ENCODE measurements around the gene PRC1.

PRC1 gene

GRCh38 chr15:90953947-90954711, 40.2 kb downstream of the PRC1 start:
- no peak for DNase-seq

GRCh38 chr15:90952901-90953677, 41.2 kb downstream of the PRC1 start:
- DNase-seq: no peak

- no peak for DNase-seq
These were observed 43.7 kb downstream of the PRC1 start for GRCh38 chr15:90950676-90951075.

GRCh38 chr15:90949979-90950675, 44.2 kb downstream of the PRC1 start:
- DNase-seq: no peak

GRCh38 chr15:90948506-90948905, 45.8 kb downstream of the PRC1 start:
- no peak for DNase-seq

GRCh38 chr15:90947577-90948357, 46.6 kb downstream of the PRC1 start:
- no peak for DNase-seq

- no peak for DNase-seq
These were observed 47.3 kb downstream of the PRC1 start for GRCh38 chr15:90946941-90947576.

- no peak for DNase-seq
These were observed 47.8 kb downstream of the PRC1 start for GRCh38 chr15:90946538-90946937.

GRCh38 chr15:90945091-90945490, 49.2 kb downstream of the PRC1 start:
- no peak for DNase-seq

GRCh38 chr15:90942354-90943120, 51.8 kb downstream of the PRC1 start:
- no peak for DNase-seq

- DNase-seq: no peak
These were observed 53.3 kb downstream of the PRC1 start for GRCh38 chr15:90941038-90941437.

- DNase-seq: no peak
These were observed 54.6 kb downstream of the PRC1 start for GRCh38 chr15:90939756-90940155.

GRCh38 chr15:90938261-90938660, 56.1 kb downstream of the PRC1 start:
- no peak for DNase-seq

GRCh38 chr15:90936823-90937222, 57.5 kb downstream of the PRC1 start:
- no peak for DNase-seq

- DNase-seq: peak; percentile 98 to 99
These were observed 59.2 kb downstream of the PRC1 start, which contains the start of gene UNC45A for GRCh38 chr15:90934949-90935751. Gene UNC45A, plus strand, starts transcription at chr15:90935285. Its CDS starts 40 bp downstream, at chr15:90935325.

- peak; percentile 88 to 91 for DNase-seq
These were observed 59.9 kb downstream of the PRC1 start for GRCh38 chr15:90934256-90934948.

- DNase-seq: no peak
These were observed 61.0 kb downstream of the PRC1 start for GRCh38 chr15:90933301-90933700.

- no peak for DNase-seq
These were observed 61.7 kb downstream of the PRC1 start for GRCh38 chr15:90932660-90932991.

GRCh38 chr15:90931828-90932659, 62.3 kb downstream of the PRC1 start, which contains the start of gene HDDC3:
Gene HDDC3, minus strand, starts transcription at chr15:90932549. Its CDS starts 9 bp downstream, at chr15:90932540.
- DNase-seq: peak; percentile 96 to 97

Measured in stimulated activated CD4-positive, alpha-beta T cell treated with anti-CD3 and anti-CD28 coated beads, Interleukin-2, amount 100 ng/mL, for 24 hours (primary cell).